MM.1S (cell line): ENCODE results near the gene RGMA.

ENCODE experiments used
- DNase-seq: peaks from one replicate; pipeline ENCODE4 v3.0.0-alpha.2; 2015
- H2AFZ ChIP-seq: fragments of 300-600 bp; sonication (generic); 2 replicates; pipeline ENCODE4 v1.6.0; 2016; ENCODE audit warnings: antibody characterized with exemption, low read length
- H3F3A ChIP-seq: fragments of 300-600 bp; sonication (generic); 2 replicates; pipeline ENCODE4 v1.6.1; 2016; ENCODE audit warnings: mild to moderate bottlenecking, antibody characterized with exemption, low read length, moderate library complexity, mixed read lengths; ENCODE audit not compliant: insufficient read depth
- H3K27ac ChIP-seq: fragments of 300-600 bp; sonication (generic); 2 replicates; pipeline ENCODE4 v1.5.1; 2016; ENCODE audit warnings: mild to moderate bottlenecking, low read length
- H3K27me3 ChIP-seq: fragments of 300-600 bp; sonication (generic); replicated peaks from 2 replicates; pipeline ENCODE4 v1.6.0; 2016; ENCODE audit warnings: low read length; ENCODE audit not compliant: insufficient read depth
- H3K36me3 ChIP-seq: fragments of 300-600 bp; sonication (generic); replicated peaks from 2 replicates; pipeline ENCODE4 v1.6.1; 2016; ENCODE audit warnings: mild to moderate bottlenecking, low read length, mixed read lengths; ENCODE audit not compliant: insufficient read depth
- H3K4me1 ChIP-seq: fragments of 300-600 bp; sonication (generic); 2 replicates; pipeline ENCODE4 v1.6.1; 2016; ENCODE audit warnings: low read length, mixed read lengths
- H3K4me2 ChIP-seq: fragments of 300-600 bp; sonication (generic); 2 replicates; pipeline ENCODE4 v1.6.0; 2016; ENCODE audit warnings: low read depth, low read length
- H3K4me3 ChIP-seq: fragments of 300-600 bp; sonication (generic); 2 replicates; pipeline ENCODE4 v1.5.1; 2016; ENCODE audit warnings: low read length, mixed read lengths
- H3K79me2 ChIP-seq: fragments of 300-600 bp; sonication (generic); 2 replicates; pipeline ENCODE4 v1.6.1; 2016; ENCODE audit warnings: mixed run types, low read length, mixed read lengths
- H3K9ac ChIP-seq: fragments of 300-600 bp; sonication (generic); 2 replicates; pipeline ENCODE4 v1.6.1; 2016; ENCODE audit warnings: low read length, mixed read lengths
- H3K9me2 ChIP-seq: fragments of 300-600 bp; sonication (generic); replicated peaks from 2 replicates; pipeline ENCODE4 v1.6.1; 2016; ENCODE audit warnings: mild to moderate bottlenecking, low read length, mixed read lengths; ENCODE audit not compliant: insufficient read depth
- H3K9me3 ChIP-seq: fragments of 300-600 bp; sonication (generic); replicated peaks from 2 replicates; pipeline ENCODE4 v1.6.1; 2016; ENCODE audit warnings: mild to moderate bottlenecking, low read length, mixed read lengths; ENCODE audit not compliant: insufficient read depth
- H4K20me1 ChIP-seq: fragments of 300-600 bp; sonication (generic); 2 replicates; pipeline ENCODE4 v1.6.1; 2016; ENCODE audit warnings: mild to moderate bottlenecking, low read length, moderate library complexity, mixed read lengths; ENCODE audit not compliant: insufficient read depth
- CTCF ChIP-seq: fragments of 300-600 bp; sonication (generic); IDR thresholded peaks from 2 replicates; pipeline ENCODE4 v1.5.1; 2016; ENCODE audit warnings: antibody characterized with exemption, low read length, mixed read lengths
- EZH2 ChIP-seq: fragments of 300-600 bp; sonication (generic); optimal IDR thresholded peaks from 2 replicates; pipeline ENCODE3; 2017; ENCODE audit warnings: low read depth, mild to moderate bottlenecking, antibody characterized with exemption, low read length, mixed read lengths
- EZH2phosphoT487 ChIP-seq: fragments of 300-600 bp; sonication (generic); IDR thresholded peaks from 2 replicates; pipeline ENCODE4 v1.6.1; 2018; ENCODE audit warnings: antibody characterized with exemption, low read length

Gene RGMA

GRCh38 chr15:93135459-93135858 lies 46.4 kb upstream of the RGMA start:
- H3K9me2 ChIP-seq = no peaks in the 10 kb centered on the region
- no peaks in the 10 kb centered on the region for H3F3A ChIP-seq
- H3K36me3 ChIP-seq = no peaks in the 10 kb centered on the region
- H3K79me2 ChIP-seq = no peaks in the 10 kb centered on the region
- no peak overlapping the region for H2AFZ ChIP-seq
- no peaks in the 10 kb centered on the region for H3K27me3 ChIP-seq
- no peak overlapping the region for H3K4me3 ChIP-seq
- no peaks in the 10 kb centered on the region for H3K9me3 ChIP-seq
- H3K4me1 ChIP-seq = no peaks in the 10 kb centered on the region
- no peak overlapping the region for H3K9ac ChIP-seq
- H3K4me2 ChIP-seq = no peak overlapping the region
- H3K27ac ChIP-seq = no peak overlapping the region
- TF ChIP-seq EZH2 = no peak
- TF ChIP-seq EZH2phosphoT487 = no peak
- DNase-seq = no peak
- no peaks in the 10 kb centered on the region for H4K20me1 ChIP-seq

GRCh38 chr15:93131485-93132095 lies 42.6 kb upstream of the RGMA start:
- no peak overlapping the region for H3K4me3 ChIP-seq
- H3K9me2 ChIP-seq = no peaks in the 10 kb centered on the region
- no peak for TF ChIP-seq CTCF
- no peak for TF ChIP-seq EZH2
- TF ChIP-seq EZH2phosphoT487 = no peak
- no peaks in the 10 kb centered on the region for H3K27me3 ChIP-seq
- no peak overlapping the region for H2AFZ ChIP-seq
- H3F3A ChIP-seq = no peaks in the 10 kb centered on the region
- H3K9ac ChIP-seq = no peak overlapping the region
- no peaks in the 10 kb centered on the region for H3K79me2 ChIP-seq
- no peaks in the 10 kb centered on the region for H3K36me3 ChIP-seq
- no peak overlapping the region for H3K27ac ChIP-seq
- no peak overlapping the region for H3K4me2 ChIP-seq
- no peaks in the 10 kb centered on the region for H3K9me3 ChIP-seq
- H3K4me1 ChIP-seq = no peaks in the 10 kb centered on the region
- H4K20me1 ChIP-seq = no peaks in the 10 kb centered on the region
- no peak for DNase-seq

GRCh38 chr15:93129702-93130488 lies 40.9 kb upstream of the RGMA start:
- Histone ChIP-seq H3K9me2 (no peaks in the 10 kb centered on the region), H3K36me3 (no peaks in the 10 kb centered on the region), H3K27me3 (no peaks in the 10 kb centered on the region), H4K20me1 (no peaks in the 10 kb centered on the region), H3F3A (no peaks in the 10 kb centered on the region), H3K4me1 (no peaks in the 10 kb centered on the region), H2AFZ (no peak overlapping the region), H3K27ac (no peak overlapping the region), H3K9ac (no peak overlapping the region), H3K9me3 (no peaks in the 10 kb centered on the region), H3K4me3 (no peak overlapping the region), H3K4me2 (no peak overlapping the region), H3K79me2 (no peaks in the 10 kb centered on the region)
- no peak for DNase-seq
- no peak for TF ChIP-seq EZH2phosphoT487
- no peak for TF ChIP-seq EZH2
- no peak for TF ChIP-seq CTCF

GRCh38 chr15:93127286-93127685 lies 38.3 kb upstream of the RGMA start:
- DNase-seq = no peak
- Histone ChIP-seq H3K27ac (no peak overlapping the region), H4K20me1 (no peaks in the 10 kb centered on the region), H3F3A (no peaks in the 10 kb centered on the region), H2AFZ (no peak overlapping the region), H3K9me3 (no peaks in the 10 kb centered on the region), H3K27me3 (no peaks in the 10 kb centered on the region), H3K4me3 (no peak overlapping the region), H3K9ac (no peak overlapping the region), H3K9me2 (no peaks in the 10 kb centered on the region), H3K36me3 (no peaks in the 10 kb centered on the region), H3K4me1 (no peaks in the 10 kb centered on the region; the same call in 1 of the 2 replicates), H3K4me2 (no peak overlapping the region), H3K79me2 (no peaks in the 10 kb centered on the region)
- no peak for TF ChIP-seq CTCF
- TF ChIP-seq EZH2 = no peak
- no peak for TF ChIP-seq EZH2phosphoT487
